ENCODE data around the gene UTY.

UTY gene

DNA sequence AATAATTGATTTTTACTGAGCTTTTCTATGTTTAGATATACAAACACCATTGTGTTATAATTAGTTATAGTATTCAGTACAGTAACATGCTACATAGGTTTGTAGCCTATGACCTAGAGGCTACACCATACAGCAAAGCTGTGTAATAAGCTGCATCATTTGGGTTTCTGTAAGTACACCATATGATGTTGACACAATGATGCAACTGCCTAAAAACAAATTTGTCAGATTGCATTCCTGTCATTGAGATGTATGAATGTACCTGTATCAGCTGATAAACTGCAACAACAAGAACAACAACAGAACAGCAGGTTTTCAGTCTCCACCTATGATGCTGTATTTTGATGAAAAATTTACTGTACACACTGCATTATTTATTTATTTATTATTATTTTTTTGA, 64.3 kb downstream of the UTY start:
- no peak for DNase-seq (ENCODE audit: low read depth in 2 of 2)

DNA sequence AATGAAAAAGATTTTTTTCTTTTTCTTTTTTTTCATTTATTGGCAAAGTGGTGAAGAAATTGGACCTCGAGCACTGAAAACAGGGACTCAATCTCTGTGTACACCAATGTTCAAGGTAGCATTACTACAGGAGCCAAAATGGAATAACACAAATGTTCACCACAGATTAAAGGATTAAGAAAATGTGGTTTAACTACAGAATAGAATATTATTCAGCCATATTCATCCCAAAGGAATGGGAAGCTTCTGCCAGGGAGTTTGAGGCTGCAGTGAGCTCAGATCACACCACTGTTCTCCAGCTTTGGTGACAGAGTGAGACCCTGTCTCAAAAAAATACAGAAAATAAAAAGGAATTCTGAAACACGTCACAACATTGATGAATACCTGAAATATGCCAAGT, 81.0 kb downstream of the UTY start:
- no peak for DNase-seq (ENCODE audit: low read depth in 2 of 2)

DNA sequence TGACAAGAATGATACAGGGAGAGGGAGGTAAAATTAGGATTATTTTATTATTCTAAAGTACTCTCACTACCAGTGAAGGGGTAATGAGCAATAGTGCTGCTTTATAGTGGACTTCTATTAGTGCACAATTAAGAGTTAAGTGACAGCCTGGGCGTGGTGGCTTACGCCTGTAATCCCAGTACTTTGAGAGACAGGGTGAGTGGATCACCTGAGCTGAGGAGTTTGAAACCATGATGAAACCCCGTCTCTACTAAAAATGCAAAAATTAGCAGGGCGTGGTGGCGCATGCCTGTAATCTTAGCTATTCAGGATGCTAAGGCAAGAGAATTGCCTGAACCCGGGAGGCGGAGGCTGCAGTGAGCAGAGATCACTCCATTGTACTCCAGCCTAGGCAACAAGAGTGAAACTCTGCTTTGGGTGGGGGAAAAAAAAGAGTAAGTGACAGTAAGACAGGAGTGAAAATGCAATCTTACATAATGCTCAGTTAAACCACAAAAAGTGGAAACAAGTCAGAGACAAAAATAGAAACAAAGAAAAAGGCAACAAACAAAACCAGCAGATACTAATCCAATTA, 98.6 kb downstream of the UTY start:
- DNase-seq (ENCODE audit: low read depth in 2 of 2) = no peak

DNA sequence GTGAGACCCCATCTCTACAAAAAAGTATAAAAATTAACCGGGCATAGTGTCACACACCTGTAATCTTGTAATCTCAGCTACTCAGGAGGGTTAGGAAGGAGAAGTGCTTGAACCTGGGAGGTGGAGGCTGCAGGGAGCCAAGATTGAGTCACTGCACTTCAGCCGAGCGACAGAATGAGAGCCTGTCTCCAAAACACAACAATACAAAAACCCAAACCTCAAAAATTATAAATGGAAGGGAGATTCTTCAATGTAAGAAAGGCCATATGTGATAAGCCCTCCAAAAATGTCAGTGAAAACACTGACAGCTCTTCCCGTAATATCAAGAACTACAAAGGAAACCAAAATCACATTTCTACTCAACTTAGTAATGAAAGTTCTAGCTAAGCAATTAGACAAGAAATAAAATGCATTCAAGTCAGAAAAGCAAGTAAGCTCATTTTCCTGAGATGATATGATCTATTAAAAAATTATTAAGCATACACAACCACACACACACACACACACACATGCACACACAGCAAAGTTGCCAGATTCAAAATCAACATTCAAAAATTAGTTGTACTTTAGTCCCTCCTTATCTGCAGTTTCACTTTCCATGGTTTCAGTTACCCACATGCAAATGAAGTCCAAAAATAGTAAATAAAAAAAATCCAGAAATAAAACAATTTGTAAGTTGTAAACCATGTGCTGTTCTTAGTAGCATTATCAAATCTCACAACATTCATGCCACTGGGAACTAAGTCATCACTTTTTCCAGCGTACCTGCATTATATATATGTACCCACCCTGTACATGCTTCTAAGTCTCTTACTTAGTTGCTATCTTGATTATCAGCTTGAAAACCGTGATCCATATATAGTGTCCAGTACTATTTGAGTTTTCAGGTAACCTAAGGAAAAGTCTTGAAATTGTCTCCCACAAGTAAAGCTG, 108.7 kb downstream of the UTY start:
- no peak for DNase-seq (ENCODE audit: low read depth in 2 of 2)

DNA sequence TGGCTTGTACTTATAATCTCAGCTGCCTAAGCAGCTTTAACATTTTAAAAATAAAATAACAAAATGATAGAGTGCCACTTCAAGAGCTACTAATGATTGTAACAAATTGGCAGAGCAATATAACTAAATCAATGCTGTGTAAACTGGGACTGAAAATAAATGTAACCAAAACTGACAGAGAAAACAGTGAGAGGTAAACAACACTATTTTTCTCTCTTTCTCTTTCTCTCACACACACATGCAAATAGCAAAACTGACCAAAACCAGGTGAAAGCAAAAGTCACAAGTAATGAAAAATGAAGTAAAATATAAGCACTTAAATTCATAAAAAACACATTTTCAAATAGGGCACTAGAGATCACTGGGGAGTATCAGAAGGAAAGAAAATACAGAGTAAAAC, 109.6 kb downstream of the UTY start:
- no peak for DNase-seq (ENCODE audit: low read depth in 2 of 2)

DNA sequence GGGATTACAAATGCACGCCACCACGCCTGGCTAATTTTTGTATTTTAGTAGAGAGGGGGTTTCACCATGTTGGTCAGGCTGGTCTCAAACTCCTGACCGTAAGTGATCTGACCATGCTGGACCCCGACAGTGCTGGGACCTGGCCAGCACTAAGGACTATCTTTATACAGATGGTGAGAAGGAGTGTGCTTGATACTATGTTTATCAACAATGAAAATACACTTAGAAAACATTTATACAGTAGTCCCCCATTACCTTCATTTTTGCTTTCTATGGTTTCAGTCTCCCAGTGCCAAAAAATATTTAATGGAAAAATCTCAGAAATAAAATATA, 111.4 kb downstream of the UTY start:
- DNase-seq (ENCODE audit: low read depth in 2 of 2) = no peak

DNA sequence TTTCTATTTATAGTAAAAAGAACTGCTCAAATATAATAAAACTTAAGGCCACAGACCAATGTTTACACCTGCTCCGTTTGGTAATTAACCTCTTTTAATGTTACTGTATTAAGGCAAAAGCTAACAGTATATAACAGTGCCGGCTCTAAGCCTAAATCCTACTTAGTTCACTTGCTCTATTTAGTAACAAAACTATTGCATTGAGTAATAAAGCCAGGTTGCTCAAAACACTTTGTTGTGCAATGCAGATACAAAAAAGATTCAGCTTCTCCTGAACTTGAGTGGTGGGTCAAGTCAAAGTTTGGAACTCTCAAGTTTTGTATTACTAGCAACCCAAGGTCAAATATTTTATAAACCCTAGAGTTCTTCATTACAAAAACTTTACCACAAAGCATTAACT, 116.2 kb downstream of the UTY start:
- no peak for DNase-seq (ENCODE audit: low read depth in 2 of 2)

DNA sequence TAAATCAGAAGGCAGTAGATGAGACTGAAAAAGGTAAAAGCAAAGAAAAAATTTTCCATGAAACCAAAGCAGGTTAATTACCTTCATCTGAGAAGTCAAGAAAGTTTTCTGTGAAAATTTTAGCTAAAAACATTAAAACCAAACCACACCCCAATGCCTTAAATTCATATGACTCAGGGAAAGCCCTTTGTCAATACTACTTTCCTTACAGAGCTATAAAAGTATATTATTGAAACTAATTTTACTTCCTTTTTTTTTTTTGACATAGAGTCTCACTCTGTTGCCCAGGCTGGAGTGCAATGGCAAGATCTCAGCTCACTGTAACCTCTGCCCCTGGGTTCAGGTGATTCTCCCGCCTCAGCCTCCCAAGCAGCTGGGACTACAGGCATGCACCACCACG, 117.2 kb downstream of the UTY start:
- DNase-seq (ENCODE audit: low read depth in 2 of 2) = no peak

DNA sequence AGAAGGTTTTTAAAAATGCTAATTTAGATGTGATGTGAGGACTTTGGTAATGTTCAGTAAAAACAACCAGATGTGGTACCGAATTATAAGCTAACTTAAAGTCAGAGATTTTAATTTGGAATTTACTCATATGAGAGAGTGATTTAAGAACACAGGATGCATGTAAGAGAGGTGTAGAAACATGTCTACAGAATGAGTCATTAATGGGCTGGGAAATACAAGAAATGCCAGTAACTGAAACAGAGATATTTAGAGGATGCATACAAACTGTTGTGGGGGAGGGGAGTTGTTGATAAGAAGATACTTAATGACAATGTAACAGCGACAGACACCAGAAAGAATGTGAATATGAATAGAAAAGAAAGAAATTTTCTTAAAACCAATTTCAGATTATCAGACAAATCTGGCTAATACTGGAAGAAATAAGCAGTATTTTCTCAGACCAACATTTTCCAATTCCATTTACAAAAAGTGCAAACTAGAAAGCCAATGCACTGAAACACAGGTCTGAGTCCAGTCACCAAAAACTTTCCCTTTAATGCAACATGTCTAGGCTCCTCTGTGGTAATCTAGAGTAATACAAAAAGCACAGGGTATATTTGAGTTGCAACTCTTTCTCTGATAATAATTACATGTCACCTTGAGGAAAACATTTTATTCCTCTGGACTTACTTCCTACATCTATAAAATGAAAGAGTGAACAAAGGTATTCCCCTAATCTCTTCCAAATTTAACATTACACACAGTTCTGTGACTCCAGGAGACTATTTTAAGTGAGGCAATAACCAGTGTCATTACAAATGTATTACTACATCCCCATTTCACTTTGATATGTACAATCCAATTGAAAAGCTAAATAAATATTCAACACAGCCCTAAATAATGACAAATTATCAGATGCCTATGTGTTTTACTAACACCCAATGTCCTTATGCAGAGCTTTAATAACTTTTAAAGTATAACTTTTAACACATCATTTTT, 117.9 kb downstream of the UTY start:
- no peak for DNase-seq (ENCODE audit: low read depth in 2 of 2)

DNA sequence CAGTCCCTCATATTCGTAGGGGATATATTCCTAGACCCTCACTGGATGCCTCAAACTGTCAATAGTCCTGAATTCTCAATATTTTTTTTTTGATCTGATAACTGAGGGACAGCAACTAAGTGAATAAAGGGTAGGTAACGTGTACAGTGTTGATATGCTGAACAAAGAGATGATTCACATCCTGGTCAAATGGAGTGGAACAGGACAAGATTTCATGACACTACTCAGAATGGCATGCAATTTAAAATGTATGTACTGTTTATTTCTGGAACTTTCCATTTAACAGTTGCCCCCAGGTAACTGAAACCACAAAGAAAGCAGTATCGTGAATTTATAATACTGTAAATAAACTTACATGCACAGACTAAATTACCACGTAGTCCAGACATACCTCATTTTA, 128.4 kb downstream of the UTY start:
- DNase-seq (ENCODE audit: low read depth in 2 of 2) = no peak

DNA sequence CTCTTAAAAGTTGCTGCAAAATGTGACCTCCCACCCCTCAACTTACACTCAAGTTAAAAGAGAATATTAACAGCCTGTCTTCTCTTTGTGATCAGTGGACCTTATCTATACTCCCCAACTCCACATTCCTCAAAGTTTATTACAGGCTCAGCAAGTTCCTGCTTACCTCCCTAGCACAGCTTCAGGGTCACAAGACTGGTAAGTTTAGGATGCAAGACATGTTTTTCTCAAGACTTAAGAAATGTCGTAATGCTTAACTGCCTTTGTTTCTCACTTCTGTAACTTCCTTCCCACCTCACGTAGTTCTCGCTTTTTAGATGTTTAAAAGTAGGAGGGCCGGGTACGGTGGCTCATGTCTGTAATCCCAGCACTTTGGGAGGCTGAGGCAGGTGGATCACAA, 132.7 kb downstream of the UTY start:
- no peak for DNase-seq (ENCODE audit: low read depth in 2 of 2)

DNA sequence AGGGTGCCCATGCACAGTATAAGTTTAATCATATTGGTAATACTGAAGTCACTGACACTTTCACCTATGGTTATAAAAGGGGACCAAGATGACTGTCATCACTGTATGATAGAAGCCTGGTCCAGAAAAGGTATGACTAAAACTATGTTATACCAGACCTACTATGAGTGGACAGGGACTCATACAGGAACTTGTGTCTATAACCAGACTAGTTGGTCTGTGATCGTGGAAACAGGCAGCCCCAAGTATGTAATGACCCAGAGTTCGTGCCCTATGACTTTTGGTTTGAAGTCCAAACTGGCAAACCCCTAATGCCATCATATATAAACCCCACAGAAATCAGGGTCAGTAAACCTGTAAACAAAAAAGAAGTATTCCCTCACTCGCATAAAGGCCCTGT, 134.3 kb downstream of the UTY start:
- DNase-seq (ENCODE audit: low read depth in 2 of 2) = no peak

DNA sequence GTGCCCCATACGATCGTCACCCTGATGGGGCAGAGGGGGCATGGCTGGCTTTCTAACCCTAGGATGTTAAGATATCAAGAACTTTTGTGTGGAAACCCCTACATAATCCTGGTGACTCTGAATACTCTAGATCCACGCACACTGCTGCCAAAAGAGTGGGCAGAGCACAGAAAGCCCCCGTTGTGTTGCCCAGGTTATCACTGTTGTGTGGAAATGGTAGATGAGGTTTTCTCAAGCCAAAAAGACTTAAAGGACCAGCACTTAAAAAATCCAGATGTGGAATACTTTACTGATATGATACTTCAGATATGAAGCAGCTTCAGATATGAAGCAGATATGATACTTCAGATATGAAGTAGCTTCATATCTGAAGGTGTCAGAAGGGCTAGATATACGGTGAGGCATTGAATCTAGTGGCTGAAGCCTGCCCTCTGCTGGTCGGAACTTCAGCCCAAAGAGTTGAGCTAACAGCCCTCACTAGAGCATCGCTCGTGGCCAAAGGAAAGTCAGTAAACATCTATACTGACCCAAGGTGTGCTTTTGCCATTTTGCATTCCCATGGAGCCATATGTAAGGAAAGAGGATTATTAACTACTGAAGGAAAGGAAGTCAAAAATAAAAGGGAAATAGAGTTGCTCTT, 136.4 kb downstream of the UTY start:
- DNase-seq (ENCODE audit: low read depth in 2 of 2) = peak in 1 of 2 donors; percentile 23

DNA sequence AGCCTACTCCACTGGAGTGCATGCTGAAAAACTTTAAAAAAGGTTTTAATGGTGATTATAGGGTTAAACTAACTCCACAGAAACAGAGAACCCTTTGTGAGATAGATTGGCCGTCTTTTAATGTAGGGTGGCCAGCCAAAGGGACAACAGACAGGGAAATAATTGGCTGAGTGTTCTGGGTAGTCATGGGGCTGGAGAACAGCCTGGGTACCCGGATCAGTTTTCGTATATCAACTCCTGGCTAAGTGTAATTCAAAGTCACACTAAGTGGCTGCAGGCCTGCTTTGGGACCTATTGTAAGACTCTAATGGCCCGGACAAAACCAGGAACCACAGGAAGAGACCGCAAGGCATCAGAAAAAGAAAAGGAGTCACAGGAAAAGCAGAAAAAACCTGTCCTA, 139.9 kb downstream of the UTY start:
- DNase-seq (ENCODE audit: low read depth in 2 of 2) = no peak

DNA sequence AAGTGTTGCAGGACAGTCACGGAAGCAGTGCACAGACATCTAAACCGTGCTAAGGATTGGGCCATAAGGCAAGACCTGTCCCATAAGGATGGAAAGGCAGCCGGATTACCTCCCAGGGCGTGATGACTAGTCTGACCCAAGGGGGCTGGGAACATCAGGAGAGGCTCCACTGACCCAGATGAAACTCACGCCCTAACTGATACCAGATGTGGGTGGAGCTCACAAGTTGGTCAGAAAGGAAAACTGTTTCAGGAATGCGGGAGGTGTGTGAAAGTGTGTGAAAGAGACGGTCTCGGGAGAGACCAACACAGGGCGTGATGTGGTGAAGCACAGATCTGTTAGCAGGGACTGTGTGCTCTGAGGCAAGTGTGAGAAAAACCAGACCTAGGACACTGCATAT, 140.5 kb downstream of the UTY start:
- no peak for DNase-seq (ENCODE audit: low read depth in 2 of 2)

DNA sequence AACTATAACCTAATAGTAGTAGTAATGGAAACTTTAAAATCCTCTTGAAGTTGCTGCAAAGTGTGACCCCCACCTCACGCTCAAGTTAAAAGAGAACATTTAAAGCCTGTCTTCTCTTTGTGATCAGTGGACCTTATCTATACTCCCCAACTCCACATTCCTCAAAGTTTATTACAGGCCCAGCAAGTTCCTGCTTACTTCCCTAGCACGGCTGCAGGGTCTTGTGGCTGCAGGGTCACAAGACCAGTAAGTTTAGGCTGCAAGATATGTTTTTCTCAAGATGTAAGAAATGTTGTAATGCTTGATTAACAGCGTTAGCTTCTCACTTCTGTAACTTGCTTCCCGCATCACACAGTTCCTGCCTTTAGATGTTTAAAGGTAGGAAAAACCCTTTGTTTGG, 141.1 kb downstream of the UTY start:
- no peak for DNase-seq (ENCODE audit: low read depth in 2 of 2)

DNA sequence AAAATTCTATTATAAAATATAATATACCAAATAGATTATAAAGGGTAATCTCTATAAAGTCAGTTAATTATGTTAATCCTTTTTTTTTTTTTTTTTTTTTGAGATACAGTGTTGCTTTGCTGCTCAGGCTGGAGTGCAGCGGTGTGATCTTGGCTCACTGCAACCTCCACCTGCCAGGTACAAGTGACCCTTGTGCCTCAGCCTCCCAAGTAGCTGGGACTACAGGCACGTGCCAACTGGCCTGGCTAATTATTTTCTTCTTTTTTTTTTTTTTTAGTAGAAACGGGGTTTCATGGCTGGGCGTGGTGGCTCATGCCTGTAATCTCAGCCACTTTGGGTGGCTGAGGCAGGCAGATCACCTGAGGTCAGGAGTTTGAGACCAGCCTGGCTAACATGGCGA, 141.9 kb downstream of the UTY start:
- no peak for DNase-seq (ENCODE audit: low read depth in 2 of 2)

DNA sequence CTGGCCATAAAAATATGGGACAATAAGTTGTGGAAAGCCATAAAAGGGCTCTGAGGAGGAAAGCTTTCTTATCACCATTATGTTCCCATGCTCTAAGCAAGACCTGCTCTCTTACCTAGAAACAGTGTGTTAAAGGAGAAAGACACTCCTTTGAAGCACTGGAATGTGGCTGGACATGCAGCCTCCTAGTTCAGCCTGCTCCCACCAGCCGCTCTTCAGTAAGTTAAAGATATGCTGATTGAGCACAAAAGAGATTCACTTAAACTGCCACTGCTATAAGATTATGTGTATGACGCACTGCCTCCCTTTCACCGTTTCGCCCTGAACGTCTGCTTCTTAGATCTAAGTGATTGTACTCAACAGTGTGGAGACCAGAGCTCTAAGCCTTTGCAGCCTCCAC, 146.0 kb downstream of the UTY start:
- no peak for DNase-seq (ENCODE audit: low read depth in 2 of 2)

DNA sequence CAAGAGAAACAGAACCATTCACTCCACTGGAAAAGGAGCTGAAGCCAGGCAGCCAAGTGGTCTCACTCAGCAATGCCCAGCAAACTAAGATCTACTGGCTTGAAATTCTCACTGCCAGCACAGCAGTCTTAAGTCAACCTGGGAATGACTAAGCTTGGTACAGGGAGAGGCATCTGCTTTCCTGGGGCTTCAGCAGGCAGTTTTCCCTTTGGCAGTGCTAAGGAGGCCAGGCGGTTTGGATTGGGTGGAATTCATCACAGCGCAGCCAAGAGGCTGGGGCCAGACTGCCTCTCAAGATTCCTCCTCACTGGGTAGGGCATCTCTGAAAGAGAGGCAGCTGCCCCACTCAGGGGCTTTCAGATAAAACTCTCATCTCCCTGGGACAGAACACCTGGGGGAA, 149.2 kb downstream of the UTY start:
- no peak for DNase-seq (ENCODE audit: low read depth in 2 of 2)

DNA sequence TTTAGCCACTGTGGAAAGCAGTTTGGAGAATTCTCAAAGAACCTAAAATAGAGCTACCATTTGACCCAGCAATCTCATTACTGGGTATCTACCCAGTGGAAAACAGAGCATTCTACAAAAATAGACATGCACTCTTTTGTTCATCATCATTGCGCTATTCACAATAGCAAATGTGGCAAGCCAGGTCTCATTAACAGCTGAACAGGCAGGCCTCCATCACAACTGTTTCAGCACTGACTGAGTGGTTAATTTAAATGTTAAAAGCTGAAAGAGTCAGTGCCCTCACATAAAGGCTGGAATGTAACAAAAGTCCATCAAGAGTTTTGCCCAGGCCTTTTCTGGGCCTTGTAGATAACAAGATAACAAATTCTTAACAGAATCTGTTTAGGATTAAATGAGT, 166.9 kb downstream of the UTY start:
- no peak for DNase-seq (ENCODE audit: low read depth in 2 of 2)

DNA sequence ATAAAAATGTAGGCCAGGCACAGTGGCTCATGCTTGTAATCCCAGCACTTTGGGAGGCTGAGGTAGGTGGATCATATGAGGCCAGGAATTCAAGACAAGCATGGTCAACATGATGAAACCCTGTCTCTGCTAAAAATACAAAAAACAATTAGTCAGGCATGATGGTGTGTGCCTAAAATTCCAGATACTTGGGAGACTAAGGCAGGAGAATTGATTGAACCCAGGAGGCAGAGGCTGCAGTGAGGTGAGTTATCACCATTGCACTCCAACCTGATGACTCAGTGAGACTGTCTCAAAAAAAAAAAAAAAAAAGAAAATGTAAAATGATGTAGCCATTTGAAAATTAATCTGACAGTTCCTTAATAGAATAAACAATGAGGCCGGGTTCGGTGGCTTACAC, 171.9 kb downstream of the UTY start:
- no peak for DNase-seq (ENCODE audit: low read depth in 2 of 2)

DNA sequence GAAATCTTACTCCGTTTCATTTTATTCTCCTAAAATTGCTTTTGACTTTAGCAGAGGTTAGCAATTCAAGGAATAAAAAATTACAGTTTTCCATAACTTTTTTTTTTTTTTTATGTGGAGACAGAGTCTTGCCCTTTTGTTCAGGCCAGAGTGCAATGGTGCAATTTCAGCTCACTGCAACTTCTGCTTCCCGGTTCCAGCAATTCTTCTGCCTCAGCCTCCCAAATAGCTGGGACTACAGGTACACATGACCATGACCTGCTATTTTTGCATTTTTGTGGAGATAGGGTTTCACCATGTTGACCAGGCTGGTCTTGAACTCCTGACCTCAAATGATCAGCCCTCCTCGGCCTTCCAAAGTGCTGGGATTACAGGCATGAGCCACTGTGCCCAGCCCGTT, 179.0 kb downstream of the UTY start:
- no peak for DNase-seq (ENCODE audit: low read depth in 2 of 2)

Measured in stimulated activated CD4-positive, alpha-beta T cell treated with anti-CD3 and anti-CD28 coated beads, Interleukin-15, amount 100 ng/mL, for 48 hours (primary cell).